GM23338 (cell line): Measurements from ENCODE around the gene FEZF1. TPM values are rescaled to one million over a fixed set of nuclear protein-coding genes. Genes with fewer than 3 reads are reported as not detected.
"Not testable (repeated sequence)": the region's sequence is repeated elsewhere in the genome, so short reads cannot be mapped to it uniquely, and the experiment has no call there.

Source experiments
- ATAC-seq: fragments of 200-7000 bp; cut with Tn5 transposase; 3 replicates; pipeline ENCODE4 v1.9.1; 2020
- DNase-seq: peaks from one replicate; pipeline ENCODE4 v3.0.0-alpha.2; 2015; ENCODE audit warnings: low spot score
- H2AFZ ChIP-seq: fragments of 200-600 bp; sonication (generic); 2 replicates; pipeline ENCODE4 v1.8.0; 2016; ENCODE audit warnings: antibody characterized with exemption, mild to moderate bottlenecking, moderate library complexity
- H3F3A ChIP-seq: fragments of 200-600 bp; sonication (generic); replicated peaks from 2 replicates; pipeline ENCODE4 v1.8.0; 2017; ENCODE audit warnings: antibody characterized with exemption, mixed run types, low read depth
- H3K27ac ChIP-seq: fragments of 200-600 bp; sonication (generic); 2 replicates; pipeline ENCODE4 v1.6.1; 2016; ENCODE audit warnings: low read depth
- H3K27me3 ChIP-seq: fragments of 200-600 bp; sonication (generic); 2 replicates; pipeline ENCODE4 v1.8.0; 2016; ENCODE audit warnings: mild to moderate bottlenecking, mixed run types, moderate library complexity; ENCODE audit not compliant: insufficient read depth
- H3K36me3 ChIP-seq: fragments of 200-600 bp; sonication (generic); 2 replicates; pipeline ENCODE4 v1.8.0; 2016; ENCODE audit warnings: mild to moderate bottlenecking; ENCODE audit not compliant: insufficient read depth
- H3K4me1 ChIP-seq: fragments of 200-600 bp; sonication (generic); 2 replicates; pipeline ENCODE4 v1.8.0; 2016; ENCODE audit warnings: mild to moderate bottlenecking, moderate library complexity; ENCODE audit not compliant: insufficient read depth
- H3K4me2 ChIP-seq: fragments of 200-600 bp; sonication (generic); 2 replicates; pipeline ENCODE4 v1.7.1; 2017; ENCODE audit warnings: mixed run types
- H3K4me3 ChIP-seq: fragments of 200-600 bp; sonication (generic); 2 replicates; pipeline ENCODE4 v1.6.1; 2016; ENCODE audit warnings: mixed run types
- H3K79me2 ChIP-seq: fragments of 200-600 bp; sonication (generic); replicated peaks from 2 replicates; pipeline ENCODE4 v1.8.0; 2017; ENCODE audit warnings: mild to moderate bottlenecking; ENCODE audit not compliant: insufficient read depth
- H3K9me2 ChIP-seq: fragments of 200-600 bp; sonication (generic); 2 replicates; pipeline ENCODE4 v1.8.0; 2017; ENCODE audit not compliant: insufficient read depth
- H4K20me1 ChIP-seq: fragments of 200-600 bp; sonication (generic); replicated peaks from 2 replicates; pipeline ENCODE4 v1.8.0; 2017; ENCODE audit warnings: mild to moderate bottlenecking; ENCODE audit not compliant: insufficient read depth
- H3K27ac Mint-ChIP-seq: 2 replicates; pipeline ENCODE4 v1.8.0; 2020; ENCODE audit warnings: inconsistent platforms, mild to moderate bottlenecking, moderate library complexity, mixed read lengths
- H3K27me3 Mint-ChIP-seq: 3 replicates; pipeline ENCODE4 v1.8.0; 2022; ENCODE audit warnings: low read depth, mild to moderate bottlenecking, moderate library complexity, mixed read lengths, inconsistent platforms; ENCODE audit not compliant: insufficient read depth, poor library complexity
- H3K36me3 Mint-ChIP-seq: 3 replicates; pipeline ENCODE4 v1.8.0; 2021; ENCODE audit warnings: low read depth, mild to moderate bottlenecking, inconsistent platforms, moderate library complexity, mixed read lengths
- H3K4me1 Mint-ChIP-seq: 3 replicates; pipeline ENCODE4 v1.8.0; 2020; ENCODE audit warnings: mild to moderate bottlenecking, inconsistent platforms, mixed read lengths
- H3K4me3 Mint-ChIP-seq: 3 replicates; pipeline ENCODE4 v1.8.0; 2021; ENCODE audit warnings: moderate library complexity, mild to moderate bottlenecking, inconsistent platforms, mixed read lengths
- H3K9me3 Mint-ChIP-seq: 3 replicates; pipeline ENCODE4 v1.8.0; 2020; ENCODE audit warnings: moderate library complexity, mild to moderate bottlenecking, inconsistent platforms, mixed read lengths
- EZH2phosphoT487 ChIP-seq: fragments of 200-600 bp; sonication (generic); IDR thresholded peaks from one replicate; pipeline ENCODE4 v1.8.1; 2018; ENCODE audit warnings: antibody characterized with exemption; ENCODE audit not compliant: unreplicated experiment
- NANOG ChIP-seq: IDR thresholded peaks from 2 replicates; pipeline ENCODE4 v1.6.1; 2016; ENCODE audit warnings: antibody characterized with exemption, borderline replicate concordance
- ZNF462 ChIP-seq: fragments of 250-450 bp; sonication (Bioruptor Pico); IDR thresholded peaks from 2 replicates; pipeline ENCODE4 v1.5.0; 2020; ENCODE audit warnings: mild to moderate bottlenecking, moderate library complexity
- polyA plus RNA-seq: library from polyadenylated mRNA; unstranded; fragments of >200 nt; fragmentation: Nextera tagmentation; extraction: Ambion mirVana; gene quantifications from 2 replicates; pipeline ENCODE4 v1.2.1, GENCODE V29; 2016
- total RNA-seq: library from RNA; depleted of rRNA; stranded (reverse); fragments of >200 nt; shearing (Covaris generic); gene quantifications from 2 replicates; pipeline ENCODE4 v1.2.3, GENCODE V29; 2014
- TF ChIP-seq, protein P1 (sequence below): IDR thresholded peaks from one replicate; pipeline ENCODE4 v1.6.1; 2018; ENCODE audit warnings: antibody characterized with exemption; ENCODE audit not compliant: unreplicated experiment
- TF ChIP-seq, protein P2 (sequence below), 2 experiments: fragments of 200-600 bp in 1 of 2; sonication (generic) in 1 of 2; conservative IDR thresholded peaks; 2 replicates each; pipeline versions ENCODE4 v1.5.1 to v1.6.1; 2016 to 2017; ENCODE audit warnings: antibody characterized with exemption in 2 of 2, low read depth in 2 of 2, mild to moderate bottlenecking in 2 of 2, moderate library complexity in 1 of 2

FEZF1 gene
- total and polyA plus RNA-seq, 2 experiments from 2014 or later = 1.0 to 2.3 TPM

- TF ChIP-seq ZNF462 (no peak), NANOG (no peak), EZH2phosphoT487 (no peak)
- TF ChIP-seq, protein P1, sequence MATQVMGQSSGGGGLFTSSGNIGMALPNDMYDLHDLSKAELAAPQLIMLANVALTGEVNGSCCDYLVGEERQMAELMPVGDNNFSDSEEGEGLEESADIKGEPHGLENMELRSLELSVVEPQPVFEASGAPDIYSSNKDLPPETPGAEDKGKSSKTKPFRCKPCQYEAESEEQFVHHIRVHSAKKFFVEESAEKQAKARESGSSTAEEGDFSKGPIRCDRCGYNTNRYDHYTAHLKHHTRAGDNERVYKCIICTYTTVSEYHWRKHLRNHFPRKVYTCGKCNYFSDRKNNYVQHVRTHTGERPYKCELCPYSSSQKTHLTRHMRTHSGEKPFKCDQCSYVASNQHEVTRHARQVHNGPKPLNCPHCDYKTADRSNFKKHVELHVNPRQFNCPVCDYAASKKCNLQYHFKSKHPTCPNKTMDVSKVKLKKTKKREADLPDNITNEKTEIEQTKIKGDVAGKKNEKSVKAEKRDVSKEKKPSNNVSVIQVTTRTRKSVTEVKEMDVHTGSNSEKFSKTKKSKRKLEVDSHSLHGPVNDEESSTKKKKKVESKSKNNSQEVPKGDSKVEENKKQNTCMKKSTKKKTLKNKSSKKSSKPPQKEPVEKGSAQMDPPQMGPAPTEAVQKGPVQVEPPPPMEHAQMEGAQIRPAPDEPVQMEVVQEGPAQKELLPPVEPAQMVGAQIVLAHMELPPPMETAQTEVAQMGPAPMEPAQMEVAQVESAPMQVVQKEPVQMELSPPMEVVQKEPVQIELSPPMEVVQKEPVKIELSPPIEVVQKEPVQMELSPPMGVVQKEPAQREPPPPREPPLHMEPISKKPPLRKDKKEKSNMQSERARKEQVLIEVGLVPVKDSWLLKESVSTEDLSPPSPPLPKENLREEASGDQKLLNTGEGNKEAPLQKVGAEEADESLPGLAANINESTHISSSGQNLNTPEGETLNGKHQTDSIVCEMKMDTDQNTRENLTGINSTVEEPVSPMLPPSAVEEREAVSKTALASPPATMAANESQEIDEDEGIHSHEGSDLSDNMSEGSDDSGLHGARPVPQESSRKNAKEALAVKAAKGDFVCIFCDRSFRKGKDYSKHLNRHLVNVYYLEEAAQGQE = no peak
Observed at GRCh38 chr7:122289426-122289825, 15.1 kb downstream of the FEZF1 start (continued).

DNA sequence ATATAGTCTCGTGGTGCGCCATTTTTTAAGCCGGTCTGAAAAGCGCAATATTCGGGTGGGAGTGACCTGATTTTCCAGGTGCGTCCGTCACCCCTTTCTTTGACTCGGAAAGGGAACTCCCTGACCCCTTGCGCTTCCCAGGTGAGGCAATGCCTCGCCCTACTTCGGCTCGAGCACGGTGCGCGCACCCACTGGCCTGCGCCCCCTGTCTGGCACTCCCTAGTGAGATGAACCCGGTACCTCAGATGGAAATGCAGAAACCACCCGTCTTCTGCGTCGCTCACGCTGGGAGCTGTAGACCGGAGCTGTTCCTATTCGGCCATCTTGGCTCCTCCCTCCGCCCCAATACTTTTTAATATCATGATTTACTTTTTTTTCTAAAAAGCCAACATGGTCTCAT, 19.9 kb downstream of the FEZF1 start:
- H3K4me1 Mint-ChIP-seq, H3K79me2 ChIP-seq, H3K27me3 Mint-ChIP-seq, H3K27me3 ChIP-seq, H3F3A ChIP-seq, H4K20me1 ChIP-seq, H3K36me3 Mint-ChIP-seq, H3K36me3 ChIP-seq, ATAC-seq, DNase-seq, H3K4me1 ChIP-seq: not testable (repeated sequence)
- Histone ChIP-seq H2AFZ (peak overlapping the region; percentile 83; the same call in 1 of the 2 replicates), H3K4me3 (peak overlapping the region; percentile 42), H3K27ac (peak overlapping the region; percentile 81; the same call in 1 of the 2 replicates), H3K4me2 (peak overlapping the region; percentile 33; the same call in 1 of the 2 replicates), H3K9me2 (peaks cover 11% of the 10 kb centered on the region)
- H3K9me3 Mint-ChIP-seq = peaks cover 13% of the 10 kb centered on the region
- peak overlapping the region; percentile 92 for H3K27ac Mint-ChIP-seq
- TF ChIP-seq, protein P2, sequence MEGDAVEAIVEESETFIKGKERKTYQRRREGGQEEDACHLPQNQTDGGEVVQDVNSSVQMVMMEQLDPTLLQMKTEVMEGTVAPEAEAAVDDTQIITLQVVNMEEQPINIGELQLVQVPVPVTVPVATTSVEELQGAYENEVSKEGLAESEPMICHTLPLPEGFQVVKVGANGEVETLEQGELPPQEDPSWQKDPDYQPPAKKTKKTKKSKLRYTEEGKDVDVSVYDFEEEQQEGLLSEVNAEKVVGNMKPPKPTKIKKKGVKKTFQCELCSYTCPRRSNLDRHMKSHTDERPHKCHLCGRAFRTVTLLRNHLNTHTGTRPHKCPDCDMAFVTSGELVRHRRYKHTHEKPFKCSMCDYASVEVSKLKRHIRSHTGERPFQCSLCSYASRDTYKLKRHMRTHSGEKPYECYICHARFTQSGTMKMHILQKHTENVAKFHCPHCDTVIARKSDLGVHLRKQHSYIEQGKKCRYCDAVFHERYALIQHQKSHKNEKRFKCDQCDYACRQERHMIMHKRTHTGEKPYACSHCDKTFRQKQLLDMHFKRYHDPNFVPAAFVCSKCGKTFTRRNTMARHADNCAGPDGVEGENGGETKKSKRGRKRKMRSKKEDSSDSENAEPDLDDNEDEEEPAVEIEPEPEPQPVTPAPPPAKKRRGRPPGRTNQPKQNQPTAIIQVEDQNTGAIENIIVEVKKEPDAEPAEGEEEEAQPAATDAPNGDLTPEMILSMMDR (conservative IDR thresholded peaks at IDR 0.05; ENCODE audit: low read depth in 2 of 2) = peak in 1 of 2 experiments; percentile 18; a peak in 2 of 4 replicates
- peak overlapping the region; percentile 55 for H3K4me3 Mint-ChIP-seq
